SH-SY5Y (cell line): ENCODE results near the gene CYP2R1.

Source experiments
- GATA2 ChIP-seq: IDR thresholded peaks from 2 replicates; pipeline ENCODE4 v1.6.1; 2011; ENCODE audit warnings: mild to moderate bottlenecking, low read depth, low read length
- GATA3 ChIP-seq: IDR thresholded peaks from 2 replicates; pipeline ENCODE4 v1.6.1; 2011; ENCODE audit warnings: low read depth, mild to moderate bottlenecking, low read length, moderate library complexity

DNA sequence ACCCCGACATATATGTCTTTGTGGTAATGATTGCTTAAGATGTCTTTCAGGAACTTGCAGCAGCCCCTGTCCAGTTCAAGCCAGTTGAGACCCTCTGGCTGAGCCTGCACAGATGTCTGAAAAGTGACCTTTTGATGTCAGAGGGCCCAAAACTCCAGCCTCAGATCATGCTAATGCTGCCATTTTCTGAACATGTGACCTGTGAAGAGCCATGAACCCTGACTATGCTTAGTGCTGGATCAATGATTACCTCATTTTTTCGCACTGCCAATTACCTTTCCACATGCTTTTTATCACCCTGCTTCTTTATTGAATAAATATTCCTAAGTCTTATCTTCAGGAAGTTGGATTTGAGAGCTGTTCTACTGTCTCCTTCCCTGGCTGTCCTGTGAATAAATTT lies 6.9 kb upstream of the CYP2R1 start:
- TF ChIP-seq GATA2: no peak
- TF ChIP-seq GATA3: no peak
